HFFc6 (cell line): Measurements from ENCODE around the gene EEF1G. TPM values are rescaled to one million over a fixed set of nuclear protein-coding genes. Genes with fewer than 3 reads are reported as not detected.
"Not testable (repeated sequence)": the region's sequence is repeated elsewhere in the genome, so short reads cannot be mapped to it uniquely, and the experiment has no call there.

Experiments used
- DNase-seq: peaks from one replicate; pipeline ENCODE4 v3.0.0-alpha.2; 2018
- H3K27ac Mint-ChIP-seq: 2 replicates; pipeline ENCODE4 v1.8.0; 2020; ENCODE audit warnings: mild to moderate bottlenecking, mixed read lengths
- H3K27me3 Mint-ChIP-seq: 2 replicates; pipeline ENCODE4 v1.8.0; 2021; ENCODE audit warnings: mild to moderate bottlenecking, moderate library complexity, mixed read lengths; ENCODE audit not compliant: insufficient read depth
- H3K36me3 Mint-ChIP-seq: 2 replicates; pipeline ENCODE4 v1.8.0; 2021; ENCODE audit warnings: low read depth, mixed read lengths
- H3K4me1 Mint-ChIP-seq: 2 replicates; pipeline ENCODE4 v1.8.0; 2020; ENCODE audit warnings: low read depth, mixed read lengths
- H3K4me3 Mint-ChIP-seq: 2 replicates; pipeline ENCODE4 v1.8.0; 2020; ENCODE audit warnings: mild to moderate bottlenecking, moderate library complexity, mixed read lengths
- H3K9me3 Mint-ChIP-seq: 2 replicates; pipeline ENCODE4 v1.8.0; 2020; ENCODE audit warnings: mild to moderate bottlenecking, mixed read lengths
- total RNA-seq, 6 experiments: library from RNA; stranded (reverse); fragmentation: NEBNext Ultra II Directional; extraction: Animal tissue kit (Norgen Biotek cat#: 25700); gene quantifications; 2 replicates in 1 of 6; 3 replicates in 5 of 6; pipeline ENCODE4 v1.2.3, GENCODE V29; 2021
- TF ChIP-seq, protein P1 (sequence below): fragments of 200-600 bp; sonication (generic); IDR thresholded peaks from 2 replicates; pipeline ENCODE4 v1.5.0; 2021; ENCODE audit warnings: antibody characterized with exemption, mild to moderate bottlenecking

Gene EEF1G
- total RNA-seq, 6 experiments from 2014 or later: 1,302 to 1,474 (median 1,327) TPM

DNA sequence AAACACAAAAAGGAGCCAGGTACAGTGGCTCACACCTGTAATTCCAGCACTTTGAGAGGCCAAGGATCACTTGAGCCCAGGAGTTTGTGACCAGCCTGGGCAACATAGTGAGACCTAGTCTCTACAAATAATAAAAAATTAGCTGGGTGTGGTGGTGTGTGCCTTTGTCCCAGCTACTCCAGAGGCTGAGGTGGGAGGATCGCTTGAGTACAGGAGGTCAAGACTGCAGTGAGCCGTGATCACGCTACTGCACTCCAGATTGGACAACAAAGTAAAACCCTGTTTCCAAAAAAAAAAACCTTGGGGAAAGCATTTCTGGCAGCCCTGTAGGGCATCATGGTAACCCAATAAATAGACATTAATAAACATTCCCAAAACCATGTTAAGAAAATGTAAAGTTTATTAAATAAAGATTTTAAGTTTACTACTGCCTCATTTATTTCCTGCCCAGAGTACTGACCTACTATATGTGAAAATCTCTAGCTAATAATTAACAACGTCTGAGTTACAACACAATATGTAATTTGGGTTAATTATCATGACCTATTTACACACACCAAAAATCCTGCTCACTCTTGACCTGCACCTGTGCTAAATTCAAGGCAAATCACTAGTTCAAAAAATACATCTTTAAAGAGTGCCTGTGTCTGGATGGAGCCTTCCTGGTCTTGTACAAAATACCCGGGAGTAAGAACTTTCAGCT is 8.4 kb downstream of the EEF1G start:
- H3K4me3 Mint-ChIP-seq: no peak overlapping the region
- TF ChIP-seq, protein P1, sequence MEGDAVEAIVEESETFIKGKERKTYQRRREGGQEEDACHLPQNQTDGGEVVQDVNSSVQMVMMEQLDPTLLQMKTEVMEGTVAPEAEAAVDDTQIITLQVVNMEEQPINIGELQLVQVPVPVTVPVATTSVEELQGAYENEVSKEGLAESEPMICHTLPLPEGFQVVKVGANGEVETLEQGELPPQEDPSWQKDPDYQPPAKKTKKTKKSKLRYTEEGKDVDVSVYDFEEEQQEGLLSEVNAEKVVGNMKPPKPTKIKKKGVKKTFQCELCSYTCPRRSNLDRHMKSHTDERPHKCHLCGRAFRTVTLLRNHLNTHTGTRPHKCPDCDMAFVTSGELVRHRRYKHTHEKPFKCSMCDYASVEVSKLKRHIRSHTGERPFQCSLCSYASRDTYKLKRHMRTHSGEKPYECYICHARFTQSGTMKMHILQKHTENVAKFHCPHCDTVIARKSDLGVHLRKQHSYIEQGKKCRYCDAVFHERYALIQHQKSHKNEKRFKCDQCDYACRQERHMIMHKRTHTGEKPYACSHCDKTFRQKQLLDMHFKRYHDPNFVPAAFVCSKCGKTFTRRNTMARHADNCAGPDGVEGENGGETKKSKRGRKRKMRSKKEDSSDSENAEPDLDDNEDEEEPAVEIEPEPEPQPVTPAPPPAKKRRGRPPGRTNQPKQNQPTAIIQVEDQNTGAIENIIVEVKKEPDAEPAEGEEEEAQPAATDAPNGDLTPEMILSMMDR: no peak
- H3K4me1 Mint-ChIP-seq: peaks cover 43% of the 10 kb centered on the region
- H3K27me3 Mint-ChIP-seq: no peaks in the 10 kb centered on the region
- H3K27ac Mint-ChIP-seq: peak overlapping the region; percentile 43
- DNase-seq: no peak
- H3K36me3 Mint-ChIP-seq: peaks cover 25% of the 10 kb centered on the region
- H3K9me3 Mint-ChIP-seq: no peaks in the 10 kb centered on the region

DNA sequence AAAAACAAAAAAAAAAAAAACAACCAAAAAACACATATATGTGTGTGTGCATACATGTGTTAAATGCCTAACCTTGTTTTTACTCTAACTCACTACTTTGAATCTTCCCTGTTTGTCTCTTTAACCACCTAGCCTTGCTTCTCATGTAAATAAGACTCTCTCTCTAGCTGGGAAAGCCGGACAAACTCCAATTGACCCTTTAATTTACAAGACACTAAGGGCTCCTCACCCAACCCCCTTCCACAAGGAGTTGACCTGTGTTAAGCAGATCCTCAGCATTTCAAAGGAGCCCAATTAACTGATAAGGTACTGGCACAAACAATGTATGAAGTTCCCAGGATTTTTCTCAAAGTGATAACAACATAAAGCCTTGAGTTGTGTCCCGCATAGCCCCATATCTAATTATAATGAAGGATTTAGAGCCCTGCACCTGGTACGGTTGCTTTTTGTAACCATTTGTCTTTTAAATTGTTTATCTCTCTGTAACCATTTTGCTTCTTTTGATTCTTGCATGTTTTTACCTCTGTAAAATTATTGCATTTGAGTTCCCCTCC is 11.9 kb downstream of the EEF1G start:
- Mint-ChIP-seq H3K36me3 (peaks cover 29% of the 10 kb centered on the region), H3K27ac (peak overlapping the region; percentile 77), H3K4me1 (peaks cover 48% of the 10 kb centered on the region), H3K4me3 (peak overlapping the region; percentile 60)
- not testable (repeated sequence) for H3K27me3 Mint-ChIP-seq, DNase-seq, H3K9me3 Mint-ChIP-seq

DNA sequence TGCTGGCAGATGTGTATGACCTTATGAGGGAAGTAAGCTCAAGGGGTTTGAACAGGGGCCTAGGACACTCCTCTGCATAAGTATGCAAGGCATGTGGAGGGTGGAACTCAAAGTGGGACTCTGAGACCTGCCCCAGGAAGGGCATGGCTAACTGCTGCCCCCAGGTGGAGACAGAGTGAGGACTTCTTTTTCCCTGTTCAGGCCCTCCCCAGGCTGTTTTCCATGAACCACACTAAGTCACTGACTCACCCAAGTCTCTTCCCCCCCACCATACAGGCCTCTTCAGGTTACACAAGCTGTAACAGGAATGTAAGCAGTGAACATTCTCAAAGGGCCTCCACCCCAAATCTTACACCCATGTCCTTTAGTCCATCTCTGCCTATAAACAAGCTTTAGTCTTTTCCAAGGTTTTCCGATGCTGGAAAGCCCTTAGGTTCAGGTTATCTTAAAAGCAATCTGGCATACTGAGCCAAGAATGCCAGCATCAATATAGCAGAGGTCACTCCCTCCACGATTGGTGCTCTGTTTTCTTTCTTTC is 13.1 kb downstream of the EEF1G start:
- peak overlapping the region; percentile 85 for H3K27ac Mint-ChIP-seq
- peaks cover 28% of the 10 kb centered on the region for H3K36me3 Mint-ChIP-seq
- H3K4me3 Mint-ChIP-seq: peak overlapping the region; percentile 55
- peaks cover 5% of the 10 kb centered on the region for H3K27me3 Mint-ChIP-seq
- H3K9me3 Mint-ChIP-seq: no peaks in the 10 kb centered on the region
- peak; percentile 97 for DNase-seq
- TF ChIP-seq, protein P1: peak; percentile 90
- peaks cover 59% of the 10 kb centered on the region for H3K4me1 Mint-ChIP-seq

DNA sequence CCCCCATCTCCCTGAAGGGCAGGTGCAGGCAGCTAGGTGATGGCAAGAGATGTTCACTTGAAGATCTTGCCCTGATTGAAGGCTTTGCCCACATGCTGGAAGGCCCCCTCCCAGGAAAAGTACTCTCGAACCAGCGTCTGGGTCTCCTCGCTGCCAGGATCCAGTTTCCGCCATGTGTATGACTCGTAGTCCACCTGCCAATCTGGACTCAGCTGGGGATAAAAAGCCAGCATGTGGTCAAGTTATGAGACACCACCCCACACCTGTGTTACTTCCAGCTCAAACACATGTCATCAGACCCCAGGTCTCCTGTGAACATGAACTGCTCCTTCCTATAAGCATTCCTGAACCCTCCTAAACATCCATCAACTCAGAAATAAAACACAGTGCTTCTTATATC is 14.1 kb downstream of the EEF1G start:
- Mint-ChIP-seq H3K27ac (peak overlapping the region; percentile 85), H3K4me1 (peaks cover 69% of the 10 kb centered on the region), H3K36me3 (peaks cover 32% of the 10 kb centered on the region), H3K4me3 (peak overlapping the region; percentile 52)
- not testable (repeated sequence) for H3K9me3 Mint-ChIP-seq, H3K27me3 Mint-ChIP-seq, DNase-seq

DNA sequence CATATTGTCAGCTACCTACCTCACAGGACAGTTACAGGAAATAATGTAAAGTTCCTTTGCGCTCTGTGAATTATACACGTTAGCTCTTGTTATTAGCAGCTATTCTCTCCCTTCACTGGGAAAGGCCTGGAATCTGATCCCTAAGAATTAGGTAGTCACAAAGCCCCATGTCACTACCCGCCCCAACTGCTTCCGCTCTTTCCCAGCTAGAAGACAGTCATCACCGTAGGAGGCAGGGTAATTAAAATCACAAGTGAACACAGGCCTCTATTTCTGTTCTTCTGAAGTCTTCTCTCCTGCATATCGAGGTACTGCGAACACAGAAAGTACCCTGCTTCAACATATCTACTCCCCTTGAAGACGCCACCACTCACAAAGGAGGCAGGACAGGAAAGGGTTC is 14.5 kb downstream of the EEF1G start:
- Mint-ChIP-seq H3K36me3 (peaks cover 32% of the 10 kb centered on the region), H3K4me3 (peak overlapping the region; percentile 17; the same call in 1 of the 2 replicates)

DNA sequence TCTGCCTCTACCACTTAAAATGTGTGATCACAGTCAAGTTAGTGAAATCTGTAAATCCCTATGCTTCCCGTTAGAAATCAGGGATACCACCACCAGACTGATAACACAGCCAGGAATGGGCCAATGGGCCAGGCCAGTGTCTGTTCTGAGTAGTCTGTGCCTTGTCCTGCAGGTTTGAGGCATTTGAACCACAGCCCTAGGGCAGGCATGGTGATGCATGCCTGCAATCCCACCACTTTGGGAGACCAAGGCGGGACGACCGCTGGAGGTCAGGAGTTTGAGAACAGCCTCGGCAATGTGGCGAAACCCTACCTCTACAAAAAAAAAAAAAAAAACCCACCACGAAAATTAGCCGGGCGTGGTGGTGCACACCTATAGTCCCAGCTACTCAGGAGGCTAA is 15.0 kb downstream of the EEF1G start:
- Mint-ChIP-seq H3K36me3 (peaks cover 29% of the 10 kb centered on the region), H3K27me3 (peaks cover 8% of the 10 kb centered on the region), H3K27ac (peak overlapping the region; percentile 85), H3K9me3 (no peaks in the 10 kb centered on the region), H3K4me3 (no peak overlapping the region), H3K4me1 (peaks cover 75% of the 10 kb centered on the region)
- TF ChIP-seq, protein P1: no peak
- DNase-seq: no peak

More for the DNA sequence above, 14.5 kb downstream of the EEF1G start:
- TF ChIP-seq, protein P1: no peak
- H3K4me1 Mint-ChIP-seq: peaks cover 74% of the 10 kb centered on the region
- peaks cover 5% of the 10 kb centered on the region for H3K27me3 Mint-ChIP-seq
- H3K9me3 Mint-ChIP-seq: no peaks in the 10 kb centered on the region
- DNase-seq: no peak
- peak overlapping the region; percentile 85 for H3K27ac Mint-ChIP-seq
